Kidney (tissue), 14 donors: ENCODE data around the gene STAT6. TPM values are rescaled to one million over a fixed set of nuclear protein-coding genes. Genes with fewer than 3 reads are reported as not detected.

Source experiments
- DNase-seq, 5 donors: peaks; one replicate each; pipeline ENCODE4 v3.0.0-alpha.2; 2013 to 2020
- FAIRE-seq: peaks from 2 replicates; lab custom pipeline; 2012; peaks lifted over from hg19 to GRCh38; lab: Jason Lieb, UNC
- H3K27ac ChIP-seq, 2 donors: one replicate each; pipeline ENCODE4 v1.7.0; 2013; ENCODE audit warnings: low read depth in 2 of 2, low read length in 2 of 2, inconsistent platforms in 1 of 2
- H3K27me3 ChIP-seq: one replicate; pipeline ENCODE4 v1.7.1; 2013; ENCODE audit warnings: low read length, inconsistent platforms; ENCODE audit not compliant: control insufficient read depth, insufficient read depth
- H3K36me3 ChIP-seq, 3 donors: one replicate each; pipeline versions ENCODE4 v1.7.0 to v1.7.1; 2013; ENCODE audit warnings: low read length in 3 of 3, control low read depth in 1 of 3, inconsistent platforms in 1 of 3; ENCODE audit not compliant: insufficient read depth in 3 of 3, control insufficient read depth in 2 of 3
- H3K4me1 ChIP-seq, 3 donors: one replicate each; pipeline versions ENCODE4 v1.7.0 to v1.7.1; 2013; ENCODE audit warnings: low read length in 3 of 3, inconsistent platforms in 1 of 3, low read depth in 1 of 3; ENCODE audit not compliant: control insufficient read depth in 2 of 3, insufficient read depth in 2 of 3
- H3K4me3 ChIP-seq, 3 donors: one replicate each; pipeline versions ENCODE4 v1.7.0 to v1.8.1; 2013; ENCODE audit warnings: low read length in 3 of 3, control low read depth in 1 of 3, inconsistent platforms in 1 of 3
- H3K9ac ChIP-seq, 3 donors: one replicate each; pipeline versions ENCODE4 v1.7.0 to v1.7.1; 2013; ENCODE audit warnings: low read length in 3 of 3, control low read depth in 1 of 3, inconsistent platforms in 1 of 3
- H3K9me3 ChIP-seq, 3 donors: one replicate each; pipeline versions ENCODE4 v1.7.0 to v1.7.1; 2013; ENCODE audit warnings: low read length in 3 of 3, control low read depth in 1 of 3, inconsistent platforms in 1 of 3; ENCODE audit not compliant: control insufficient read depth in 2 of 3, insufficient read depth in 1 of 3
- CTCF ChIP-seq: IDR thresholded peaks from 3 replicates; pipeline ENCODE4 v1.5.1; 2012; ENCODE audit warnings: mild to moderate bottlenecking, moderate library complexity, borderline replicate concordance; ENCODE audit not compliant: insufficient read depth; ENCODE audit errors: extremely low read depth
- intact Hi-C: fragments of 100-400 bp; cut with DNase I; formaldehyde crosslinking; loops from one replicate; pipeline ENCODE4 v1.11.1; 2022
- polyA plus RNA-seq: library from polyadenylated mRNA; stranded (reverse); fragments of 350-450 nt; fragmentation: Illumina TruSeq; extraction: RNeasy Lipid Tissue Mini Kit (QIAGEN cat#74804); gene quantifications from one replicate; pipeline ENCODE4 v1.2.3, GENCODE V29; 2014; ENCODE audit warnings: low read depth, low replicate concordance; ENCODE audit not compliant: insufficient read depth
- total RNA-seq: library from RNA; stranded (reverse); fragmentation: NEBNext Ultra II Directional; extraction: Animal tissue kit (Norgen Biotek cat#: 25700); gene quantifications from one replicate; pipeline ENCODE4 v1.2.1, GENCODE V29; 2021
- donor health status: control.
- donor health status: control.
- donor health status: control.
- donor health status: control.
- donor health status: control.
- donor health status: DM: yes; HTN: yes; CAD: no.
- donor health status: Normal renal cell carcinoma (clear cell type).

The STAT6 gene
- total and polyA plus RNA-seq, 2 donors from 2014 or later, result 74.8 to 232 TPM

GRCh38 chr12:57160040-57160439 is 48.9 kb upstream of the STAT6 start:
- no peak for TF ChIP-seq CTCF
- FAIRE-seq (no peak), DNase-seq (peak in 1 of 5 donors; percentile 30)
- Histone ChIP-seq H3K27me3 (no peaks in the 10 kb centered on the region), H3K4me3 (no peak overlapping the region), H3K36me3 (peaks cover 5 to 34% (median 19%) of the 10 kb centered on the region in 3 donors), H3K4me1 (peaks cover 0 to 4% (median 0%) of the 10 kb centered on the region in 3 donors), H3K9ac (no peak overlapping the region), H3K9me3 (no peaks in the 10 kb centered on the region), H3K27ac (no peak overlapping the region)
- intact Hi-C loops, result no loop called here

- FAIRE-seq (no peak), DNase-seq (no peak)
- intact Hi-C loops, result no loop called here
- H3K27me3 ChIP-seq, result no peaks in the 10 kb centered on the region
- TF ChIP-seq CTCF, result no peak
- H3K27ac ChIP-seq, result no peak overlapping the region
- H3K4me3 ChIP-seq, result no peak overlapping the region
- H3K36me3 ChIP-seq, result peaks cover 2 to 35% (median 19%) of the 10 kb centered on the region in 3 donors
- no peaks in the 10 kb centered on the region for H3K9me3 ChIP-seq
- H3K9ac ChIP-seq, result no peak overlapping the region
- H3K4me1 ChIP-seq, result peaks cover 0 to 4% (median 0%) of the 10 kb centered on the region in 3 donors
Observed at GRCh38 chr12:57159311-57159710, 48.1 kb upstream of the STAT6 start.

GRCh38 chr12:57158665-57159064 is 47.5 kb upstream of the STAT6 start:
- FAIRE-seq (no peak), DNase-seq (no peak)
- no peak overlapping the region for H3K9ac ChIP-seq
- H3K27ac ChIP-seq, result no peak overlapping the region
- H3K9me3 ChIP-seq, result no peaks in the 10 kb centered on the region
- no peaks in the 10 kb centered on the region for H3K27me3 ChIP-seq
- no peak overlapping the region for H3K4me3 ChIP-seq
- H3K4me1 ChIP-seq, result peaks cover 0 to 4% (median 0%) of the 10 kb centered on the region in 3 donors
- intact Hi-C loops, result no loop called here
- peaks cover 2 to 39% (median 19%) of the 10 kb centered on the region in 3 donors for H3K36me3 ChIP-seq
- no peak for TF ChIP-seq CTCF

DNA sequence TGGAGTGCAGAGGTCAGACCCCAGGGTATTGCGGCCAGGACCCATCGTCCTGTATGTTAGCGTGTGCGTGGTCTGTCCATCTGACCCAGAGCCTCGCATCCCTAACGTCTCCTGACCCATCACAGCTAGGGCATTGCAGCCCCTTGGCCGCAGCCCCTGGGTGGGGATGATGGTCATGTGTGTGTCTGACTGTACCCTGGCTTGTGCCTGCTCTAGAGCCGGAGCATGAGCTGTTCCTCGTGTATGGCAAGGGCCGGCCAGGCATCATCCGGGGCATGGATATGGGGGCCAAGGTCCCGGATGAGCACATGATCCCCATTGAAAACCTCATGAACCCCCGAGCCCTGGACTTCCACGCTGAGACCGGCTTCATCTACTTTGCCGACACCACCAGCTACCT is 47.0 kb upstream of the STAT6 start:
- no peak for TF ChIP-seq CTCF
- DNase-seq, result no peak
- Histone ChIP-seq H3K4me3 (no peak overlapping the region), H3K9me3 (no peaks in the 10 kb centered on the region), H3K9ac (no peak overlapping the region), H3K36me3 (peaks cover 2 to 39% (median 19%) of the 10 kb centered on the region in 3 donors), H3K27ac (no peak overlapping the region), H3K27me3 (no peaks in the 10 kb centered on the region), H3K4me1 (peaks cover 0 to 4% (median 0%) of the 10 kb centered on the region in 3 donors)
- FAIRE-seq, result no peak
- intact Hi-C loops, result no loop called here
